ENCODE results near the gene CRADD.
"Not testable (repeated sequence)": the region's sequence is repeated elsewhere in the genome, so short reads cannot be mapped to it uniquely, and the experiment has no call there.

Gene CRADD

DNA sequence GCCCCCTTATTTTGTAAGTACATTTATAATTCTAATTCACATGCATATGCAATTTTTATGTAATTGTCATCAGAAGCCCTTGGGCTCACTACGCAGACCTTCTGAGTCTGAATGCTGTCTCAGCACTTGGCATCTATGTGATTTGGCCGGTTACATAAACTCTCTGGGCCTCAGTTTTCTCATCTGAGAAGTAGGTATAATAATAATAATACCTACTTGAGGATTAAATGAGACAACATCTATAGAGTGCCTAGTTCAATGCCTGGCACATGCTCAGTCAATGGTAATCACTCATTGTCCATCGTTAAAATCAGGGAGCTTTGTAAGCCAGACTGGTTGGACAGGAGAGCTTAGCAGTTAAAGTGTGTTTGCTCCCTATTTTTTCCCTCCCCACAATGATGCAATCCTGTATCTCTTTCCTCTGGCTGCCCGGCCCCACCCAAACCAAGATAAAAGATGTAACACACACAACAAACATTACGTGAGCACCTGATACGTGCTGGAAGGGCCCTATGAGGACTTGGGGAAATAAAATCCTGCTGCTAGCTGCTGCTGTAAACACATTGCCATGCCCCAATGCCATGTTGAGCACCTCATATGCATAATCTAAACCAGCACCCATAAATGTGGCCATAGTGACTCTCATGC is 235.0 kb downstream of the CRADD start:
- DNase-seq: no peak

DNA sequence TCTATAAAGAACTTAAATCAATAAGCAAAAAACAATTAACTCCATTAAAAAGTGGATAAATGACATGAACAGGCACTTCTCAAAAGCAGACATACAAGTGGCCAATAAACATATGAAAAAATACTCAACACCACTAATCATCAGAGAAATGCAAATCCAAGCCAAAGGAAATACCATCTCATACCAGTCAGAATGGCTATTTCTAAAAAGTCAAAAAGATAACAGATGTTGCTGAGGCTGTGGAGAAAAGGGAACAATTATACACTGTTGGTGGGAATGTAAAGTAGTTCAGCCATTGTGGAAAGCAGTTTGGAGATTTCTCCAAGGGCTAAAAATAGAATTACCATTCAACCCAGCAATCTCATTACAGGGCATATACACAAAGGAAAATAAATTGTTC is 236.7 kb downstream of the CRADD start:
- no peak for DNase-seq

DNA sequence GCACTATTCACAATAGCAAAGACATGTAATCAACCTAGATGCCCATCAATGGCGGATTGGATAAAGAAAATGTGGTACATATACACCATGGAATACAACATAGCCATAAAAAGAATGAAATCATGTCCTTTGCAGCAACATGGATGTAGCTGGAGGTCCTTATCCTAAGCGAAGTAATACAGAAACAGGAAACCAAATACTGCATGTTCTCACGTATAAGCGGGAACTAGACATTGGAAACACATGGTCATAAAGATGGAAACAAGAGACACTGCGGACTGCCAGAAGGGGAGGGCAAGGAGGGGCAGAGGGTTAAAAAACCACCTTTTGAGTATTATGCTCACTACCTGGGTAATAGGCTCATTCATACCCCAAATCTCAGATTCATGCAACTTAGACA is 237.1 kb downstream of the CRADD start:
- no peak for DNase-seq

DNA sequence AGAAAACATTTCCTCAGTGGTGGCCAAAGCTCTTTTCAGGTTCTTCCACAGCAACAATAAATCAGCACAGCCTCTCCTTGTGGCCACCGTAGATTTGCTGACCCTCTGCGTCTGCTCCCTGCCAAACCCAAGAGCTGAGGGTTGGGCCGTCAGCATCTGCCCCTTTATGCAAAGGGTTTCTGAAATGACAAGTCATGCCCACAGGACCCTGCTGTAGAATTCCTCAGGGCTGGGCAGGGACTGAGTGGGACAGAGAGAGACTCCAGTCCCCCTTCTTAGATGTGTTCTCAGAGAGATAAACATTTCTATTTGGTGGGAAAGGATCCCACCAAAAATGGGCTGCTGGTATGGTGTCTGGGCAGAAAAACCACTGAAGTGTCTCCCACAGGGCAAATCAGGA is 238.2 kb downstream of the CRADD start:
- DNase-seq: no peak

DNA sequence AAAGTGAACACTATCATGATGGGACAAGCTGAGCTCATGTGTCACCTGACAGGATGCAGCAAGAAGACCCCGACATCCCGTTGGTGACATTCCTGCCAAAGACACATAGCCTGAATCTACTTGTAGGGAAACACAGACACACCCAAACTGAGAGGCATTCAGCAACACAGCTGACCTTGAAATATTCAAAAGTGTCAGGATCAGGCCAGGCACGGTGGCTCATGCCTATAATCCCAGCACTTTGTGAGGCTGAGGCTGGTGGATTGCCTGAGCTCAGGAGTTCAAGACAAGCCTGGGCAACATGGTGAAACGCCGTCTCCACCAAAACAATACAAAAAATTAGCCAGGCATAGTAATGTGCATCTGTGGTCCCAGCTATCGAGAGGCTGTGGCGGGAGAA is 239.2 kb downstream of the CRADD start:
- DNase-seq: no peak

DNA sequence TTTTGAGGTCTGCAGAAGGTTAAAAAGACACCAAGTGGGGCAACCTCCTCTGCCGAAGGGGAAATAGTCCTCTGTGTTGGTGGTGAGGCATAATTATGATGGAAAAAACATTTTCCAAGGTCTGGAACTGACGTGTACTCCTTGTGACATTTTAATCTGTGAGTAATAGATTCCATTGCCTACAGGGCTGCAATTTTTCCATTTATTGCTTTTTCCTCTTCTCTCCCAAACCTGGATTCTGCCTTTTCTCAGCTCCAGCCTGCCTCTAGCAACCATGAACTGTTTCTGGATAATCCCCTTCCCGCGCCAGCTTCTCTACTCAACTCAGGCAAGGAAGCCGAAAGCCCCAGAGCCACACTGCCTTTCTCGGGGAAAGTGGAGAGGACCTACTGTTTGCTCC is 241.1 kb downstream of the CRADD start:
- no peak for DNase-seq

DNA sequence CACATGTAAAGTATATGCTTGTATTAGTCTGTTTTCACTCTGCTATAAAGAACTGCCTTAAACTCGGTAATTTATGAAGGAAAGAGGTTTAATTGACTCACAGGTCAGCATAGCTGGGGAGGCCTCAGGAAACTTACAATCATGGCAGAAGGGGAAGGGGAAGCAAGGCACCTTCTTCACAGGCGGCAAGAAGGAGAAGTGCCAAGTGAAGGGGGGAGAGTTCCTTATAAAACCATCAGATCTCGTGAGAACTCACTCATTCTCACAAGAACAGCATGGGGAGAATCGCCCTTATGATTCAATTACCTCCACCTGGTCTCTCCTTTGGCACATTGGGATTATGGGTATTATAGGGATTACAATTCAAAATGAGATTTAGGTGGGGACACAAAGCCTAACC is 241.7 kb downstream of the CRADD start:
- no peak for DNase-seq

DNA sequence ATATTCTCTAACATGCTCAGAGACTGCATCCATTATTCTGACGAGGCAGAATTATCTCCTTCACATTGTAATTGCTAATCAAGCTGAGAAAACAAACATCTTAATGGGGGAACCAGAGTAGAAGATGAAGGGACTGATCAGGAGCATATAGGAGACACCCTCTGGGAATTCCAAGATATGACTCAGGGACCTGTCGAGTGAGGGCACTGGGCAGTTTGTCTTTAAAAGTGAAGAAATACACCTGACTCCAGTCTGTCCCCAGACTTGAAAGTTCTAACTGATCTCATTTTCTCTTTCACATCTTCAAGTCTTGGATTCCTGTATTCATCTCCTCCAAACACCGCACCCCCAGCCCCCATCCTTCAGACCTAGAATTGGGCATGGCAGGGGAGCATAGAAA is 244.3 kb downstream of the CRADD start:
- no peak for DNase-seq

DNA sequence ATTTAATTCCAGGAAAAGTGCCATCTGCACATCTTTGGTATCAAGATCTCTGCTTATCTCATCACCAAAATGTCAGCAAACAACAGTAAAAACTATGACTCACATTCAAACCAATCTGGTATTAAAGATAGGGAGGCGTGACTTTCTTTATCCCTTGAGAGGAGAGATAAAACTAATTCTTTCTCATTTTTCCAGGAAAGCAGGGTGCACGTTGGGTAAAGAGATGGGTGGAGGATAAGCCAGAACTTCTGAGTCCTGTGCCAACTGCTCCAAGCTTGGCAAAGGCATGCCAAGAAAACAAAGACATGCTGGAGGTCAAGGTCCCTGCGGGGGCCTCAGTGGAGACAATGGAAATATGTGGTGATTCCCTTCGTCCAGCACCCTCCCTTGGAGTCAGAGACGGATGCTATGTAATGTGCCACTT is 245.4 kb downstream of the CRADD start:
- DNase-seq: no peak

DNA sequence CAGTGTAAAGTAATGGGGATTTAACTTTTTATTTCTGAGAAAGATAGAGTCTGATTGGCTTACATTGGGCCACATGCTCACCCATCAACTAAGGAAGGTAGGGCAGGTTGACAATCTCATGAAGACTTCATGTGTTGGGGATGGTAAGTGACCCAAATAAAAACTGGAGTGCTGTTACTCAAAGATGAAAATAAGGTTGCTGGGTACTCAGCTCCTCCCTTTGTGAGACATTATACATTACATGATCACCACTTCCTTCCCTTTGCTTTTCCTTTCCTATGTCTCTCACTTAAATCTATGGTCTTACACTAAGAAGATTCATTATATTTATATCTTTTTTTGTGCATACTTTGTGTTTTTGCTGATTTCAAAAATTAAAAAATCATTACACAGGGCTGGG is 247.2 kb downstream of the CRADD start:
- no peak for DNase-seq

DNA sequence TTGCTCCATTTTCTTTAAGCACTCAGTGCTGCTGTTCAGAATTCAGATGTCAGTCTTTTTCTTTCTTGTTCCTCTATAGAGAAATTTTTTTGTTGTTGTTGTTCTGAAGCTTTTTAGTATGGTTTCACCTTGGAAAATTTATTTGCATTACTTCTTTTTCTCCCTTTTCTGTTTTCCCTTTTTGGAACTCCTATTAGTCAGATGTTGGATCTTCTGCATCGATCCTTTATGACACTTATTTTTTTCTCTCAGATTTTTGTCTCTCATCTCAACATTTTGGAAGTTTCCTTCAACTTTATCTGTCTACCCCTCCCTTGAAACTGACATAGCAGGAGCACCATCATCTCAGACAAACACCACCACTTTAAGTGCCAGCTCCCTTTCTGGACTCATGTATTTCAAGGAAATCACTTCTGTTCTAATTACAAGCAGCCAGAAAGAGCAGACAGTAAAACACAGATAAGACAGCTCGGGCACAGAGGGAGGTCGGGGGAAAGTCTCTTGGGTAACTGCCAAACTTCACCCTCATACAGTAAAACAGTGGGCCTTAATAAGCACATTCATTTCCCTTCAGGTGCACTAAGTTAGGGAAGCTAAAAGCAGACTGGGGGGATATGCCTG is 248.5 kb downstream of the CRADD start:
- DNase-seq: no peak

DNA sequence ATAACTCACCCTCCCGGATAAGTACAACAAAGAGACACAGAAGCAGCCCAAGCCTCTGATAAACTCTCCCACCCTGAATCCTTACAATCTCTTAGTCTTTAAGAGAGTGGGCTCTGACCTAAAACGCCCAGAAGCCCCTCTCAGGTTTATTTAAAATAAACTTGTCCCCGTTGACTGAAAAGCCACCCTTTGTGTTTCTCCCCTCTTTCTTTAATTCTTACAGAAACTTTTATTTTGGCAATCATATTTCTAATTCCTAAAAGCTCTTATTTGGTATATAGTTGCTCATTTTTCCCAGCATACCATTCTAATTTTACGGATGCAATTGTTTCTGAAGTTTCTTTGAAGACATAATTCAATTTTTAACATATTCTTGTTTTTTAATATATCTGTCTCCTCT is 249.1 kb downstream of the CRADD start:
- no peak for DNase-seq

DNA sequence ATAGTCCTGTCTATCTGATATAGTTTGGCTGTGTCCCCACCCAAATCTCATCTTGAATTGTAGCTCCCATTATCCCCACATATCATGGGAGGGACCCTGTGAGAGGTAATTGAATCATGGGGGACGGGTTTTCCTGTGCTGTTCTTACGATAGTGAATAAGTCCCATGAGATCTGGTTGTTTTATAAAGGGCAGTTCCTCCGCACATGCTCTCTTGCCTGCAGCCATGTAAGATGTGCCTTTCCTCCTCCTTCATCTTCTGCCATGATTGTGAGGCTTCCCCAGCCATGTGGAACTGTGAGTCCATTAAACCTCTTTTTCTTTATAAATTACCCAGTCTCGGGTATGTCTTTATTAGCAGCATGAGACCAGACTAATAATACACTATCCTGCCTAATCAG is 251.9 kb downstream of the CRADD start:
- DNase-seq: not testable (repeated sequence)

DNA sequence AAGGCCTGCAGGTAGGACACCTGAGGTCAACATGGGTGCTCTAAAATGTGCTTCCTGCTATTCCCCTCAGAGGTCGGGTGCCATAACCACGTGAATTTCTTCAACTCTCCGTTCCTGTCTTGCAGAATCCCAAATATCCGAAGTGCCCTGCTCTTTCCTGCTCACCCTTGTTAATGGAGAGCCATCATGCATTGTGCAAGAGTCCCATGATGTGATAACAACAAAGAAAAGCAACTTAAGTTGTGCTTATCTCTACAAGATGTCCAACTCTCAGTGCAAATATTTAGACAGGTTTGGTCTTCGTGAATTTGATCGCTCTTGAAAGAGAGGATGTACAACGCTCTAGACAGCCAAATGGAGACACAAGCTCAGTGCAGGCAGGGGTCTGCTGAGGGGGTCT is 260.6 kb downstream of the CRADD start:
- DNase-seq: no peak

DNA sequence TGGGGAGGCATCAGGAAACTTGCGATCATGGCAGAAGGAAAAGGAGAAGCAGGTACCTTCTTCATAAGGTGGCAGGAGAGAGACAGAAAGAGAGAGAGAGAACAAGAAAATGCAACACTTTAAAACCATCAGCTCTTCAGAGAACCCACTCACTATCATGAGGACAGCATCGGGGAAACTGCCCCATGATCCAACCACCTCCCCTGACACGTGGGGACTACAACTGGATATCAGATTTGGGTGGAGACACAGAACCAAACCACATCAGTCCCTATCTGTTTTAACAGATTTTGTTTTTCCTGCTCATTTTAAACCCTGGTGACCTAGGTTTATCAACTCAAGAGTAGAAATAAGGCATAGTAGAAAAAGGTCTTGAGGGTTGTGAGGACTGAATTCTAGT is 261.1 kb downstream of the CRADD start:
- no peak for DNase-seq

DNA sequence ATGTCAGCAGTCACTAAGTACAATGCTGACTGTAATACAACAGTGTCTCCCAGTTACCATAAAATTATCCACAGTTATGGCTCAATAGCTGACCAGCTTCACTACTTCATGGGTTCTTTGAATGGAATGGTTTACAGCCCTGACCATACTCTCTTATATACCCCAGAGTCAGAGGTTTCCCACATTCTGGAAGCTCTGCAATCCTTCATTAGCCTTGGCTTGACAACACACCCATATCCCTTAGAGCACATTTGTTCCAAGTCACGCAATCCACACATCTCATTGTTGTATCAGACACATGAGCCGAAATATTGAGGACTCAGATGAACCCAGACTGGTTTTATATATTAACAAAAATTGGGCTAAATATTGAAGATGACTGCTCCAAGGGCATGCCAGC is 261.8 kb downstream of the CRADD start:
- no peak for DNase-seq

DNA sequence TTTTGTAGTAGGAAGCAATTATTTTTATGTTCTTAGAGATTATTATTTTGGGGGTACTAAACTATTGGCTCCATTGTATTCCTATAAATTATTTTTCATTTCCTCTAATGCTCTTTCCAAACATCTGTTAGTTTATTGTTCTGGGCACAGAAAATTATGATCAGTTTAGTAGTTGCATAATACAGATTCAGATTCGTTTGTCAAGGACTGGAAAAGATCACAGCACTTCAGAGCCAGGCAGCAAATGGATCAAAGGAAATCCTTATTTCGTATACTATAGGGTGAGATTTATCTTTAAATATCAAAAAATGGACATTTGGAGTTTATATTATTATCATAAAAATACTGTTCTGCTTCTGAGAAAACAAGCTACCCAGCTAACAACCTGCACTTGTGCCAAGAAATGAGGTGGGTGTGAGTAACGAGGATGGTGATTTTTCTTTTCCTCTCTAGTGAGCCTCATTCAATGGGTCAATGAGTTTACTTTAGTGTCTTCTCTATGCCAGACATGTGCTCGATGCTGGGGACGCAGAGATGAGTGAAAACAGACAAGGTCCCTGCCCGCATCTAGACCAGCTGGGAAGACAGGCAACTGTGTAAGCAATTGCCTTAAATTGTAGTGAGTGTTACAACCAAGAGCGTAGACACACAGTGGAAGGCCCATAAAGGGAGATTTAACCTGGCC is 262.6 kb downstream of the CRADD start:
- DNase-seq: no peak

DNA sequence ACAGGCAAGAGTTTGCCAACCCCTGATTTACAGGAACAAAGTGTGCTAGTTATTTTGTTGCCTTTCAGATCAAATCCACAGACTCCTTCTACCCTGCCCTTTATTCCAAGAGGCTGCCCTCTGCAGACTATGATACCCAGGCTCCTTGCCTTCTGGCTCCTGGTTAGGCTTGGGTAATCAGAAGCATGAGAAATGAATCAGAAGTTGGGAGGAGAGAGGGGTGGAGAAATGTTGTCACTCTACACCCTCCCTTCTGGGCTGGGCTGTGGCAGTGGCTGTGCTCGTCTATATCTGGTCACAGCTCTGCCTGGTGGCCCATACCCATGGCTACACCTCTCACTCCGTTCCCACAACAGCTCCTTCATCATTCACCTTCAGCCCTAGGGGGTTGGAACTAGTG is 266.6 kb downstream of the CRADD start:
- no peak for DNase-seq

DNA sequence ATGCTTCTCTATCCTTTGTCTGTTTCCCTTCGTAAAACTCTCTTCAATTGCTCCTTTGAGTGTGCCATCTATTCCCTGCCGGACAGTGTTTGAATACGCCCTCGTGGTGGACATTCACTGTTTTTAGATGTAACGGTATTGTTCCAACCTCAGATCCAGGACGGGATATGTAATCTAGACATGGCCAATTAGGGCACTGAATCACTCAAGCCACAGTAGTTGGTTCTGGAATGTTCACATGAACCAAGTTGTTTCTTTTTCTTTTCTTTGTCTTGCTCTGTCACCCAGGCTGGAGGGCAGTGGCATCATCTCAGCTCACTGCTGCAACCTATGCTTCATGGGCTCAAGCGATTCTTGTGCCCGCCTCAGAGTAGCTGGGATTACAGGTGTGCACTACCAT is 267.0 kb downstream of the CRADD start:
- DNase-seq: no peak

Measured in DMS 273 treated with DMSO at 0.1 percent for 48 hours (cell line).